Activated CD8-positive, alpha-beta memory T cell treated with anti-CD3 and anti-CD28 coated beads for 4 hours (primary cell): ENCODE measurements around the gene L2HGDH.

Experiments used
- DNase-seq, 2 donors: peaks; one replicate each; pipeline ENCODE4 v3.0.0-alpha.2; 2020; ENCODE audit warnings: low read depth in 2 of 2

The L2HGDH gene

GRCh38 chr14:50229681-50230080 lies 82.3 kb downstream of the L2HGDH start:
- no peak for DNase-seq

DNA sequence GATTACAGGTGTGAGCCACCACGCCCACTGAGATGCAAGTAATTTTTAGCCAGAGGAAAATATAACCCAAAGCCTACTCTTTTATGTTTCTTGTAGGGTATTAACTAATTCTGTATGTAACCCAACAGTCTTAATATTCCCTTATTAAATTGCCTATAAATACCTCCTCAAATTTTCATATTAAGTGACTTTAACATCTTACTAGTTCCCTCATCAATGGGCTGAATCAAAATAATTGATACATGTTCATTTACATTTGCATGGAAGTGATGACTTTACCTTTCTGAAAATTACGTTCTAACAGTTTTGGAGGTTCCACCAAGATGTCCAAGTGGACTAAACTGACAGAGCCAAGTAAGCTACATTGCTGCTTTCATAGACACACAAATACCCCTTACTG lies 83.7 kb downstream of the L2HGDH start:
- DNase-seq: no peak

DNA sequence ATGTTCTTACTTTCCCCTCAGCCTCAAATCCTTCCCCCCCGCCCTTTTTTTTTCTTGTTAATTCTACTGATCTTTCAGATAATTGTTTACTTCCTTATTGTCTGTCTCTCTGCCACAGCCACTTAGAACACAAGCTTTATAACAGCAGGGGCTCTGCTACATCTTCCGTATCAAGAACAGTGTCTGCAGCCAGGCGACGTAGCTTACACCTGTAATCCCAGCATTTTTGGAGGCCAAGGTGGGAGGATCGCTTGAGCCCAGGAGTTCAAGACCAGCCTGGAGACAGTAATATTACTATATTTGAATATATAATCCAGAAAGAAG lies 86.1 kb downstream of the L2HGDH start:
- DNase-seq: no peak

DNA sequence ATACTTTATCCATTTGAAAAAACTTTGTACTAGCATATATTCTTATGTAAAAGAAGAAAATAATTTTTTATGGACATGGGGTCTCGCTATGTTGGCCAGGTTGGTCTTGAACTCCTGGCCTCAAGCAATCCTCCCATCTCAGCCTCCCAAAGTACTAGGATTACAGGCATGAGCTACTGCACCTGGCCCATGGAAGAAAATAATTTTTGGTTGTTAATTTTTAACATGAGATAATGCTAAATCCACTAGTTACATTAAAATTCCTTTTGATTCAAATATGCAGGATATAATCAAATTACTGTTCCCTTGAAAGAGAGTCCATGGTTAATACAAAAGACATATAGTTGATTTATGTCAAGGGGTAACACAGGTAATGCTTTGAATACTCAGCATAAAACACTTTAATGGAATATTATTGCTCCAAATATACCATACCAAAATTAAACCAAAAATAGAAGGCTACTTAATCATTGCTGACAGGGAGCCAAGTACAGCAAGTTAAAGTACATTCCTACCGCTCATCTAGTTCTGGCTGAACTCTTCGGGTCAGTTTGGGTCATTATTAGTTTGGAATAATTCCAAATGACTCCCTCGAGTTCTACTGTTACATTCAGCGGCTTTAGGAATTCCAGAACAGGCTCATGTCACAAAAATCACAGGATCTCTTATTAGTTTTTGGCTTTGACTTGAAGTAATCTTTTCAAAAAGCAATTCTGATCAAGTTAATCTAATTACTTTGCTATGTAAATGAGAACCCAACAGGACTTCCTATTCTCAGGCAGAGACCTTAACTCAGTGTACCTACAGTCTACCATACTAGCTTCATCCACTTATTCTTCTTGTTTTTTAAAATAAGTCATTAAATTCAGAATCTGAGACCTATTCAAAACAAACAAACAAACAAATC lies 86.7 kb downstream of the L2HGDH start:
- DNase-seq: no peak

- no peak for DNase-seq
These were observed 89.9 kb downstream of the L2HGDH start for GRCh38 chr14:50222055-50222613.

DNA sequence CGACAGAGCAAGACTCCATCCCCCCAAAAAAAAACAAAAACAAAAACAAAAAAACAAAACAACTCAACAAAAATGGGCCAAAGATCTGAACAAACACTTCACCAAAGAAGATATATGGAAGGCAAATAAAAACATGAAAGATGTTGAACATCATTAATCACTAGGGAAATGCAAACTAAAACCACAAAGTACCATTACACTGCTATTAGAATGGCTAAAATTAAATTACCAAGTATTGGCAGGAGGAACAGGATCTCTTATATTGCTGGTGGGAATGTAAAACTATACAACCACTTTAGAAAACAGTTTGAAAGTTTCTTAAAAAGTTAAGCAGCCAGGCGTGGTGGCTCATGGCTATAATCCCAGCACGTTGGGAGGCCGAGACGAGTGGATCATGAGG lies 93.5 kb downstream of the L2HGDH start:
- no peak for DNase-seq

GRCh38 chr14:50215416-50215815 lies 96.6 kb downstream of the L2HGDH start:
- DNase-seq: no peak

GRCh38 chr14:50213795-50214194 lies 98.2 kb downstream of the L2HGDH start:
- no peak for DNase-seq

DNA sequence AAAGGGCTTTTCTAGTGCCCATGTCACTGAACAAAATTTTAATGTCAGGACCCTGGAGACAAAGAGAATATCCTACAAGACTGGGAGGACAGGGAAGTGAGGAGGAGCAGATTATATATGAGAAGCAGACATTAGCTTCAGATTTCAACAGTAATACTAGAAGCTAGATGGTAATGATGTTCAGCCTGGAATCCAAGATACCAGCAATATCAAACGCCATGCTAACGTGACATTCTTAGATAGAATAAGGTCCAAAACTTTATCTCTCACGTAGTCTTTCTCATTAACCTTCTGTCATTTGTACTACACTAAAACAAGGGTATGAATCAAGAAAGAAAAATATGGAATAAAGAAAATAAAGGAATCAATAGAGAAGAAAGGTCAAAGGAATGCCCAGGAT lies 99.3 kb downstream of the L2HGDH start:
- DNase-seq: no peak

DNA sequence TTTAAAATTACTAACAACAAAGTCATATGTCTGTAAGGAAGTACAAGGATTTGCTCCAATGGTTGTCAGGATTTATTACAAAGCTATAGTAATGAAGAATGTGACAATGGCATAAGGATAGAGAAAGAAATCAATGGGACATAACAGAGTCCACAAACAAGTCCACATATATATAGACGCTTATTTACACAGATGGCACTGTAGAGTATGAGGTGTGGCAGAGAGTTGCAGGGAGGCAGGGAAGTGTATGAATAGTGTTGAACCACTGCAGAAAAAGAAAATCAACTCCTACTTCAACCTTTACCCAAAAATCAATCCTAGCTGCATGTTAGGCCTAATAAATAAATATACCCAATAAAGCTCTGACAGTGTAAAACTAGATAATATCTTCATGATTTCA lies 102.0 kb downstream of the L2HGDH start:
- DNase-seq: no peak

DNA sequence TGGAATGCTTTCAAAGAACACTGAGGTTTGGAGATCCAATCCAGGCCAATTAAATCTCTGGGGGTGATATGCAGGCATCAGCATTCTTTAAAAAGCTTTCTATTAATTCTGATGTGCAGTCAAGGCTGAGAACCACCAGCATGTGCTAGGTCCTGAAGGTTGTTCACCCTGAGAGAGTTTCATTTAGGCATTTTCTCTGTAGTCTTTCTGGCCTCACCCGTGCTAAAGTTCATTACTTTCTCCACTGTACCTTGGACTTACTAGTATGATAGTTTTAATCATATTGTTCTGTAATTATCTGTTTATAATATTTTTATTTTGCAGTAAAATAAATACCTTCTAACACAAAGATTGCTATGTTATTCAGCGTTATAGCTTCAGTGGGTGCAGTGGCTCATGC lies 113.5 kb downstream of the L2HGDH start:
- DNase-seq: no peak

DNA sequence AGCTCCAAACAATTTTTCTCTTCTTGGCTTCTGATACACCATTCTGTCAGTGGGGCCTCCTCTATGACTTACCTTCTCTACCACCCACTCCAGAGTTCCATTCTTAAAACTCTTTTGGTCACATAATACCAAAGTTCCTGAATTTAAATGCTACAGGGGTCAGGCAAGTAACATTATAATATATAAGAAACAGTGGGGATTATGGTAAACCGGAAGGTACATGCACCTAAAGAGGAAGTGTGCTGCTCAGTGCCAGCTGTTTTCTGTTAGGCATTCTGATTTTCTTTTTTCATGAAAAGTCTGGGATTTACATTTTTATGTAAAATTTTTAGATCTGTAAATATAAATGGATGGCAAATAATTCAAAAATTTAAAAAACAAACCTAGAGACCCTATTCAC lies 120.5 kb downstream of the L2HGDH start:
- no peak for DNase-seq
